Smooth muscle cell of the brain vasculature (primary cell): Measurements from ENCODE around the gene PSD4.
A peak's percentile ranks its signal among the peaks of the same experiment; 100 is the strongest.

Experiments used
- DNase-seq: peaks from one replicate; pipeline ENCODE4 v3.0.0-alpha.2; 2012; ENCODE audit warnings: low read depth, low spot score

The PSD4 gene

DNA sequence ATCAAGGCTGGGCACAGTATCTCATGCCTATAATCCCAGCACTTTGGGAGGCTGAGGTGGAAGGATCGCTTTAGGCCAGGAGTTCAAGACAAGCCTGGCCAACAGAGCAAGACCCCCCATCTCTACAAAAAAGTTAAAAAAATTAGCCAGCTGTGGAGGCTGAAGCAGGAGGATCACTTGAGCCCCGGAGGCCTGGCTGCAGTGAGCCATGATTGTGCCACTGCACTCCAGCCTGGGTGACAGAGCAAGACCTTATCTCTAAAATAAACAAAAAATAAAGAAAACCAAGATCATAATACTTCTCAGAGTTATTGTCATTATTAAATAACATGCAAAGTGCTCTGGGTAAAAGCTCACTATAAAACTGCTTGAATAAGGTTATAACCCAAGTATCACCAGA, 31.5 kb upstream of the PSD4 start:
- no peak for DNase-seq

DNA sequence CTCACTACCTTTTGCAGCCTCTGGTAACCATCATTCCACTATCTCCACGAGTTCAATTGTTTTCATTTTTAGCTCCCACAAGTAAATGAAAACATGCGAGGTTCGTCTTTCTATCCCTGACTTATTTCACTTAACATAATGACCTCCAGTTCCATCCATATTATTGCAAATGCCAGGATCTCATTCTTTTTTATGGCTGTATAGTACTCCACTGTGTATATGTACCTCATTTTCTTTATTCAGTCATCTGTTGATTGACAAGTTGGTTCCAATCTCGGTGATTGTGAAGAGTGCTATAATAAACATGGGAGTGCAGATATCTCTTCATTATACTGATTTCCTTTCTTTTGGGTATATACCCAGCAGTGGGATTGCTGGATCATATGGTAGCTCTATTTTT, 29.5 kb upstream of the PSD4 start:
- no peak for DNase-seq

DNA sequence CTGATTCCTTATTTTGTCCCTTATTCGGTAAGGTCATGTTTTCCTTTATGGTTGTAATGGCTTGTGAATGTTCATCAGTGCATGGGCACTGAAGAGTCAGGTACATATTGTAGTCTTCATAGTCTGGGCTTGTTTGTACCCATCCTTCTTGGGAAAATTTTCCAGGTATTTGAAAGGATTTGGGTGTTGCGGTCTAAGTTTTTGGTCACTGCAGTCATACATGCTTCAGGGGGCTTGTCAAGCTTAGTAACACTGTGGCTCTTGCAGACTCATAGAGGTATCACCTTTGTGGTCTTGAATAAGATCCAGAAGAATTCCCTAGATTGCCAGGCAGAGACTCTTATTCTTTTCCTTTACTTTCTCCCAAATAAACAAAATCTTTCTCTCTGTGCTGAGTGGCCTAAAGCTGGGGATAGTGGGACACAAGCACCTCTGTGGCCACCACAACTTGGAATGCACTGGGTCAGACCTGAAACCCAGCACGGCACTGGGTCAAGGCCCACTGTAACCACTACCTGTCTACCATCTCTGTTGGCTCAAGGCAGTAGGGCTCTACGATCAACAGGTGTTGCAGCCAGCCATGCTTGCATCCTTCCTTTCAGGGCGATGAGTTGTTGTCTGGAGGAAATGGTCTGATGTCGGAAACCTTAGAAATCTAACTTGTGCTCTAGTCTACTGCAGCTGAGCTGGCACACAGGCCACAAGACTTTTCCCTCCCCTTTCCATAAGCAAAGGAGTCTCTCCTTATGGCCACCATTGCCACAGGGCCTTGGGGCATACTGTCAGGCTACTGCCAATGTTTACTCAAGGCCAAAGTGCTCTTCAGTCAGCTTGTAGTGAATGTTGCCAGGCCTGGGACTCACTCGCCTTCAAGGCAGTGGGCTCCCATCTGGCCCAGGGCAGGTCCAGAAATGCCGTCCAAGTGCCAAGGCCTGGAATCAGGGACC, 24.9 kb upstream of the PSD4 start:
- DNase-seq: no peak

DNA sequence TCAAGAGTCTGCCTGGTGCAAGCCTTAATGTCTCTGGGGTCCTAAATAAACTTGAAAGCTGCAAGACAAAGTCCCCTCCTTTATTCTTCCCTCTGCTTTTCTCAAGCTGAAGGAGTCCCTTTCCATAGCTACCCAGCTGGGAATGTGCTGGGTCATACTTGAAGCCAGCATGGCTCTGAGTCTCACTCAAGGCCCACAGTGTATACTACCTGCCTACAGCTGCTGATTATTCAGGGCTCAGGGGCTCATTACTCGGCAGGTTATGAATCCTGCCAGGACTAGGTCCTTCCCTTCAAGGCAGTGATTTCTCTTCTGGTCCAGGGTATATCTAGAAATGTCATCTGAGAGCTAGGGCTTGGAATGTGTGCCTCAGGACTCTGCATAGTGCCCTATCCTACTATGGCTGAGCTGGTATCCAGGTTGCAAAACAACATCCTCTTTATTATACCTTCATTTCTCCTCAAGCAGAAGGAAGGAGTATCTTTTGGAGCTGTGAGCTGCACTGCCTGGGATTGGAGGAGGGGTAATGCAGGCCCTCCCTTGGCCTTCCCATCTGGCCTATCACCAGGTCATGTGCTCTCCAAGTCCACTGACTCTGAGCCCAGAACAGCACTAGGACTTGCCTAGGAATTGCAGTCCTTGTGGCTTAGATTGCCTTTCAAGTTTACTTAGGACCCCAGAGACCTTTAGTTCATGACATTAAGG, 24.1 kb upstream of the PSD4 start:
- no peak for DNase-seq

DNA sequence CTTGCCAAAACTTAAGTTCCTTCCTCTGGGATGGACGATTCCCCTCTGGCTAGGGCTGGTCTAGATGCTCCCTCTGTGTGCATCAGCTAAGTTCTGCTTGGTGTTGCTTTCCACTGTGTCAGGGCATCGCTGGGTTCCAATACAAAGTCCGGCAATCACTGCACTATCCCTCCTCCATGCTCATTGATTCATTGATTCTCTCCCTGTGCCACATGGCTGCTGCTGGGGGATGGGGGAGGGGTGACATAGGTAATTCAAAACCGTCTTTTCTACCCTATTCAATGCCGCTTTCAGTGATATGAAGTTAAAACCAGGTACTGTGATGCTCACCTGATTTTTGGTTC, 23.5 kb upstream of the PSD4 start:
- no peak for DNase-seq

DNA sequence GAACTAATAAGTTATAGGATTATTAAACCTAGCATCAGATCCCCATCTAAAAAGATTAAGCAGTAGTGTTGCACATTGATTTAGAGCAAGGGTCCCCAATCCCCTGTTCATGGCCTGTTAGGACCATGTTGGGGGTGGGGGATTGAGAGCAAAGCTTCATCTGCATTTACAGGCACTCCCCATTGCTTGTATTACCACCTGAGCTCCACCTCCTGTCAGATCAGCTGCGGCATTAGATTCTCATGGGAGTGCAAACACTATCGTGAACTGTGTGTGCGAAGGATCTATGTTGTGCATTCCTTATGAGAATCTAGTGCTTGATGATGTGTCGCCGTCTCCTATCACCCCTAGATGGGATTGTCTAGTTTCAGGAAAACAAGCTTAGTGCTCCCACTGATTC, 18.4 kb upstream of the PSD4 start:
- no peak for DNase-seq

DNA sequence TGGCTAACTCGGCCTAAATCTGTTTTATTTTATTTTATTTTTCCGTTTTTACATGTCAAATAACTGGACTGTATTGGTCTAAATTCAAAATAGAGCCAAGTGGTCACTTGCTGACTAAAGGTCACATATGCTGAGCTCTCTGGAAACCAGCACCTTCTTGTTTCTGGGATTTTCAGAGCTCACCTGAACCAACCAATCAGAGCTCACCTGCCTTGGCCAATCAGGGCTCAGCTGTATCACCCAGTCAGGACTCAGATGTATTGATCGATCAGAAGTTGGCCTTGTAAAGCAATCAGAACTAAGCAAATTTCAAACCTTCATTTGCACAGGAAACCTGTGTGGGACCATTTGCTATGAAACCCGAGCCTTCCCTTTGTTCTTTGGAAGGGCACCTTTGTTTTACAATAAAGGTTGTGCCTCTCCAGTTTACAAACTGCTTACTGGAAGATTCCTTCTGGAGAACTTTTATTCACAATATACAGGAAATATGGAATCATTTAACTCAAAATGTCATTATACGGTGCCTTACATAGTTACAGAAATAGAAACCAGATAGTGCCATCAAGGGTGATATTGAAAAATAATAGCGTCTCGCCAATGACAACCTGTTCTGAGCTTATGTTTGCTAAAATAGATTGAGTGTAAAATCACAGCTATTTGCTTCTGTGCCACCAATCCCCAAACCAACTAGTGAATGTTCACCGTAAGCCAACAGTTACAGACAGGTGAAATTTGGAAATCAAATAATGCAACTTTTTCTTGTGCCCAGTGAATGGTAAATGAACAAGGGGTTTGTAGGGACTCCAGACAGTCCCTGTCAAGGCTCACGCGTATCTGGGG, 17.3 kb upstream of the PSD4 start:
- DNase-seq: no peak

DNA sequence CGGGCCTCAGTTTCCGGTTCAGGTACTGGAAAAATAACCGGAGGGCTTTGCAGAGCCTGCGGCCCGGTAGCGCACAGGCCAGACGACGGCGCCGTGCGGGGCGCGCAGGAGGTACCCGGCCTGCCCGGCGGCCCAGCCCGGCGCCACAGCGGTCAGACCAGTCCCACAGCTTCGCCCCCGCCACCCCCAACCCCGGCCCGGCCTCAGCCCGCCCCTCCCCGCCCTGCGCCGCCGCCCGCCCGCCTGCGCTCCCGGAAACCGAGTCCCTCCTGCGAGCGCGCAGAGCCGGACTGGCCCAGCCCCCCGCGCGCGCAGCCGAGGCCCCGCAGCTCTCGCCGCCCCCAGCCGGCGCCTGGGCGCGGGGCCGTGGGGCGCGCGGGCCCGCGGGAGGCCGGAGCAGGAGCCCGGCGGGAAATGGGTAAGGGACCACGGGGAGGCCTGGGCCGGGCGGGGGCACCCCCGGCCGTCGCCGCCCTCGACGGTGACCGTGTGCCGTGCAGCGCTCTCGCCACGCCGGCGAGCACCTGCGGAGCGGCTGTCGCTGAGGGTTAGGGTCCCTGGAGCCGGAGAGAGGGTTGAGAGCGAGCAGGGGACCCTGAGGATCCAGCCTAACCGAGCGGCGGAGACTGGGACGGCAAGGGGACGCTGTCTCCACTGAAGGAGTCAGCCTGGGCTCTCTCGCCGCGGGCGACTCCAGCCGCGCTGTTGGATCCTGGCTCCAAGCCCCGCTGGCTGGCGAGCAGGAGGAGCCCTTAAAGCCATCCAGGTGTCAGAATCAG, 16.5 kb upstream of the PSD4 start:
- no peak for DNase-seq

DNA sequence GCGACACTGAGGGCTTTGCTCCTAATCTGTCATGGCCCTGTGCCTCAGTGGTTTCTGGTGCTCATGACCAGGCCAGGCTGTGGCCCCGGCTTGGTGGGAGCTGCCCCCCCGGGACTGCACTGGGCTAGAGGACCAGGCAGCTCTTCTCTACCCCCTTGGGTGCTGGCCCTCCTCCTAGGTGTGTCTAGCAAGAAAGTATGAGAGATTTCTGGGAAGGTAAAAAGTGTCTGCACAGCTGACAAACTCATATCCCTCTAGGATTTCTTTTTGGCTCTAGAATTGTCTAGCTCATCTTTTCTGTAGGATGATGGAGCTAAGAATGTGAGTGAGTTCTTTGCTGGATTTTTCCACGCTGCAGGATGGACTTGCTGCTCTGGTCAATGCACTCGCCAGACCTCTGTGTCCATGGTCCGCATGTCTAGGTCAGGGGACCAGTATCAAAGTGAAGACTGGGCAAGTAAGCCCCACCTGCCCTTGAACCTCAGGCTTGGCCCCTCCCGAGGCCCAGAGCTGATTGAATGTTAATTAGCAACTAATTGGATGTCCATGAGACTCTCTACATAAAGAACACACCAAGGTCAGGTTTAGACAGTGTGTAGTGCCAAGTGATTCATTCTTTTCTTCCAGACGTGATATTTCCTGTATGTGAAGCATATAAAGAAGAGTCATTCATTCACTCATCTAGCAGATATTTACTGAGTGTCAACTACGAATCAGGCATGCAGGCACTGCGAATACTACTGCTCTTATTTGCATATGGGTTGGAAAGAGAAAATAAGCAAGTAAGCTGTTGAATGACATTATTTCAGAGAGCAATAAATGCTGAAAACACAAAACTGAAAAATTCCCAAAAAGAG, 15.6 kb upstream of the PSD4 start:
- no peak for DNase-seq

DNA sequence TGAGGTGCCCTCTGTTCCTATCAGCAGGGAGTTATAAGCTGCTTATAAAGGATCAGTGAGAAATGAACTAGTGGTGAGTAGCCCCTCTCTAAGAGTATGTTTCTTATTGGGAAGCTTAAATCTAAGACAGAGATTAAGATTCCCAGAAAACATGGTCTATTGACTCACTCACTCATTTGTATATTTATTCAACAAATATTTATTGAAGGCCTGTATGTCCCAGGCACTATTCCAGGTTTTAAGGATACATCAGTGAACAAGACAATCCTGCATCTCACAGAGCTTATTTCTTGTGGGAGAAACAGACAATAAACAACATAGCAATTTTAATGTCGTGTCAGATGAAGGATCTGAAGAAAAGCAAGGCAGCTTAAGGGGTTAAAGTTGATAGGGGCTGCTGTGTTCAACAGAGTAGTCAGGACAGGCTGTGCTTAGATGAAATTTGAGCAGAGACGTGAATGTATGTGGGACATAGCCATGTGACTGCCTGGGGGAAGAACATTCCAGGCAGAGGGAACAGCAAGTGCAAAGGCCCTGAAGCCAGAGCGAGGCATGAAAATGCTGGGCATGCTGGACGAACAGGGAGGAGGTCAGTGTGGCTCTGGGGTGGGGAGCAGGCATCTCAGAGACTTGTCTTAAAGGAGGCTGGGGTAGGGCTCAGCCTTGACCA, 14.8 kb upstream of the PSD4 start:
- DNase-seq: peak; percentile 49

DNA sequence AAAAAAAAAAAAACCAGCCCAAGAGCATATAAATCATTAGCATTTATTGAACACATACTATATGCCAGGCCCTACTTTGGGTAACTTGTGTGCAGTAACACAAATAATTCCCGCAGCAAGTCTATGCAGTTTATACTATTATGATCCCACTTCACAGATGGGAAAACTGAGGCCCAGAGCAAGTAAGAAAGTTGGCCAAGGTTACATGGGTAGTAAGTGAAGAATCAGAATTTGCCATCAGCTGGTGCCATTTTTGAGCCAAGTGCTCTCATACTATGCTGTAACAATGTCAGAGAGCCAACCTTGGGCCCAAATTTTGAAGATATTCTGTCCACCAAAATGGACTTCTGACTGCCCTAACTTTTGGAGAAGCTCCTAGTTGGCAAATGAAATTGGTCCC, 13.5 kb upstream of the PSD4 start:
- DNase-seq: no peak

DNA sequence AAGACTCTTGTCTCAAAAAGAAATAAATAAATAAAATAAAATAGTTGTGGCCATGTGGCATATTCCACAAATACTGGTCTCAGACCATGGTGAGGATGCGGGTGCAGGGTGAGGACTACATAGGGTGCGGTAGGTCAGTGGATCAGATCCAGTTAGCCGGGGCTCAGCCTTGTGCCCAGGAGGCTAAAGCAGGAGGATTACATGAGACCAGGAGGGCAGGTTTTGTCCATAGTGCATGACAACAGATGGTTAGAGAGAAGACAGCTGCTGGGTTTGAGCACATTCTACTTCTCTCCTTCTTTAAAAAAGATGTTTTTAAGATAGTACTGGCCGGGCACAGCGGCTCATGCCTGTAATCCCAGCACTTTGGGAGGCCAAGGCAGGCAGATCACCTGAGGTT, 12.8 kb upstream of the PSD4 start:
- DNase-seq: no peak

DNA sequence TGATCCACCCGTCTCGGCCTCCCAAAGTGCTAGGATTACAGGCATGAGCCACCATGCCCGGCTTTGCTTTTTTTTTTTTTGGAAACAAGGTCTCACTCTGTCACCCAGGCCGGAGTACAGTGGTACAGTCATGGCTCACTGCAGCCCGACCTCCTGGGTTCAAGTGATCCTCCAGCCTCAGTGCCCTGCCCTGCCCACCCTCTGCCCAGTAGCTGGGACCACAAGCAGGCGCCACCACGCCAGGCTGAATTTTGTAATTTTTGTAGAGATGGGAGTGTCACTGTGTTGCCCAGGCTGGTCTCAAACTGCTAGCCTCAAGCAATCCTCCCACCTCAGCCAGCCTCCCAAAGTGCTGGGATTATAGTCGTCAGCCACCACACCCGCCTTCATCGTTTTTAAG, 11.6 kb upstream of the PSD4 start:
- DNase-seq: no peak

DNA sequence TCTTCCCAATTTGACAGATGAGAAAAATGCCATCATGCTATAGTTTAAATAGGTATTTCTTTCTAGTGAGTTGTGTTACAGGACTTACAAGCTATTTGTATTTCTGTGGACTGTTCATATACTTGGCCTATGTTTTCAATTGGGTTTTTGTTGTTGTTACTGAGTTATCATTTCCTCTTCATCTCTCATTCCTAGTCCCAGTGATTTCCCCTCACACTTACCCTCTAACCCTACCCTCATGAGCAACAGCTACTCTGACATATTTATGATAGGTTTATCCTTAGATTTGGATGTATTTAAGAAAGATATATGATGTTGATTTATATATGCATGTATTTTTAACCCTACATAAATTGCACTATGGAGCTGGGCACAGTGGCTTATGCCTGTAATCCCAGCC, 10.9 kb upstream of the PSD4 start:
- DNase-seq: no peak

DNA sequence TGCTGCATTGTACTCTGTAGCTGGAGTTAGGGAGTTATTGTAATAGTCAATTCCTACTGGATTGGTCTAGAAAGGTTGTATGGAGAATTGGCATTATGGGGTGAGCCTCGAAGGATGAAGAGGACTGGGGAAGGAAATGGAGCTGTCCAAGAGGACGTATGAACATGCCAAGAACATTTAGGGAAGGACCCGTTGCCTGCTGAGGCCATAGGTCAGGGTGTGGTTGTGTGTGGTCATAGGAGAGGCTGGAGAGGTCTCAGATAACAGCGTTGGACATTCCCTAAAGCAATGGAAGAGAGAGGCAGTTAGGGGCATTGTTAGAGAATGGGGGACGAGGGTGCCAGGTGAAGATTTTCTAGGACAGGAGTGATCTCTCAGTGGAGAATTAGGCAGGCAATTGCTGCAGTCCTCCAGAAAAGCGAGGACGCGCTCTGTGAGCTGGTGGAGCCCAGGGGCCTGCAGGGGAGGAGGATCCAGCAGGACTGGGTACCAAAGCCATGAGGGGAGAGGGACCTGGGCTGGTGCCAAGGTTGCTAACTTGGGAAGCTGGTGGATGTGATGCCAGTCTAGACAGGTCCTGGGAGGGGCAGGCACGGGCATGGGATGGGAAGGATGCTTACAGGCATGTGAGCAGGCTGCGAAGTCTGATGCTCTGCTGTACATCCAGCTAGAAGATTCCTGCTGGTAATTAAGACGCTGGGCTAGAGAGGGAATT, 9.4 kb upstream of the PSD4 start:
- no peak for DNase-seq

DNA sequence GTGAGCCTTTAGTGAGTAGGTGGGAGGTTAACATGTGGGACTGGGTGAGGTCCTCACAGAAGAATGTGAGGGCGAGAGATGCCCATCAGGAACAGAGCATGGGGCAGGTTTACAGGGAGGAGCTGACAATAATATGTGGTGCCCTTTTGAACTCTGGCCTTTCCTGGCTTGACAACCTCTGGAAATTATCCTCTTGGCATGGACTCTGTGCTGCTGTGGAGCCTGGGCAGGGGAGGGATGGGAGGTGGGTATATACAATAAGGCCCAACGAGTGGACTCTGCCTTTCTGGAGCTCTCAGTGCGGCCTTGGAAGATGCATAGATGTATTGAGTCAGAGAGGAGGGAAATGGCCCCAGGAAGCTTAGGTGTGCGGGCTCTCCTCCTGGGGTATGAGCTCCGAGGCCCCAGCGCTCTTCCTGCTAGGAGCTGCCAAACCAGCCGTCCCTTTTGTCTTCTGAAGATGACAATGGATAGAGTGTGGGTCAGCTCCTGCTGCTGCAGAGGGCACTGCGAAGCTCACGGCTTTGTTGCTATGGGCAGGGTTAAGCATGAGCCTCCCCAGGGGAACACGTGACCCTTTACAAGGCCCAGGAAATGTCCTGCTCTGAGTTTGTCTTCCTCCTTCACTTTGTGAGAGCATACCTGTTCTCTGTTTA, 8.7 kb upstream of the PSD4 start:
- no peak for DNase-seq

DNA sequence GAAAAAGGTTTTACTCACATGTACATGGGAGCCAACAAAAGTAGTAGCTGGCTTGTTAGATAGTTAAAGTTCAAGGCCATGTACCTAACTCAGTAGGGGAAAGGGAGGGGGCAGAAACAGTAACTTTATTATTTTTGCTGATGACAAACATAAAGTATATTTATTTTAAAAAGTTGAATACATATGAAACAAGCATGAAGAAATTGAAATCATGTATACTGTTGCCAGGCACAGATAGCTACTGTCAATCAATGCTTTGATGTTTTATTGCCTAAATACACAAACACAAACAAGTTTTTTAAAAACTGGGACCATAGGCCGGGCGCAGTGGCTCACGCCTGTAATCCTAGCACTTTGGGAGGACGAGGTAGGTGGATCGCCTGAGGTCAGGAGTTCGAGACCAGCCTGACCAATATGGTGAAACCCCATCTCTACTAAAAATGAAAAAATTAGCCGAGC, 7.6 kb upstream of the PSD4 start:
- DNase-seq: no peak

DNA sequence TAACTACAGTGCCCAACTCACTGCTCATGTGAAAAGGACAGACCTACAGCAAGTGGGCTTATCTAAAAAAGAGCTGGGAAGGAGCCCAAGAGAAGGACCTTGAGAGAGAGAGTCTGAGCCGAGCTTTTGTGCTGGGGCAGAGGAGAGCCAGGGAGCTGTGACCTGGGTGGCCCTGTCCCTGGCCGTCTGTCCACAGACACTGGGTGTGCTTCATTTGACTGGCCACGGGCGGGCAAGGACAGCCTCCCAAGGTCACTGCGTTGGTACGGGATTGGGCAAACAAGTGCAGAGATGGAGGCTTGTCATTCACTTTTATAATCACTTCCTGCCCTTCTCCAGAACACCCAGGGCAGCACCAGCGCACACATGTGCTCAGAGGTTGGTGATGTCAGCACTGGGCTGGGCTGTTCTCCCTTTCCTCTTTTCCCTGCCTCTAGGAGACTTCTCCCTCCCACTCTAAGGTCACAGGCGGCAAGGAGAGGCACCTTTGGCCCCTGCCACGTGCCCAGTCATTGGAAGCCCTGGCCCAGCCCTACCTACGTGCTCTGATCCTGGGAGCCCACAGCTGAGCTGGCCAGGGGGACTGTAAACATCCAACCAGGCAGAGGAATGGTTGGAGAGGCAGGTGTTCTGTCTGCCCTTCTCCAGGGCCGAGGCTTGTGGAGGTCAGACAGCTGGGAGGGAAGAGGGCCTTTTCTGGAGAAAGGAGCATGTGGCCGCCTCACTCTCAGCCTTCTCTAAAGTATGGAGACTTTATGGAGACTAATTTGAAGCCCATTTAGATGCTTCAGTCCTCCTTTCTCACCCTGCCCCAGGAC, 6.4 kb upstream of the PSD4 start:
- DNase-seq: no peak
